Mesendoderm (in vitro differentiated cells): Measurements from ENCODE around the gene KCNF1.

Experiments used
- DNase-seq: peaks from one replicate; pipeline ENCODE4 v3.0.0; 2013
- H2AK5ac ChIP-seq: 2 replicates; pipeline ENCODE4 v1.6.1; 2013; ENCODE audit warnings: low read length, inconsistent platforms
- H2BK120ac ChIP-seq: 2 replicates; pipeline ENCODE4 v1.6.1; 2013; ENCODE audit warnings: low read depth, mild to moderate bottlenecking, low read length, moderate library complexity, mixed read lengths
- H2BK15ac ChIP-seq: replicated peaks from 2 replicates; pipeline ENCODE4 v1.6.1; 2013; ENCODE audit warnings: low read depth, mild to moderate bottlenecking, moderate library complexity
- H2BK5ac ChIP-seq: 2 replicates; pipeline ENCODE4 v1.6.1; 2013; ENCODE audit warnings: low read length, inconsistent platforms
- H3K18ac ChIP-seq: 2 replicates; pipeline ENCODE4 v1.6.1; 2013; ENCODE audit warnings: mild to moderate bottlenecking, low read length, mixed read lengths
- H3K23ac ChIP-seq: one replicate; pipeline ENCODE4 v1.6.1; 2013; ENCODE audit warnings: low read length
- H3K27ac ChIP-seq: 2 replicates; pipeline ENCODE4 v1.5.1; 2013; ENCODE audit warnings: low read depth, mild to moderate bottlenecking, inconsistent platforms, low read length, moderate library complexity
- H3K27me3 ChIP-seq: 2 replicates; pipeline ENCODE4 v1.6.1; 2013; ENCODE audit warnings: low read length, control low read depth, mild to moderate bottlenecking, inconsistent platforms; ENCODE audit not compliant: insufficient read depth, poor library complexity
- H3K36me3 ChIP-seq: 2 replicates; pipeline ENCODE4 v1.6.1; 2013; ENCODE audit warnings: low read length, inconsistent platforms; ENCODE audit not compliant: control insufficient read depth, insufficient read depth
- H3K4ac ChIP-seq: one replicate; pipeline ENCODE4 v1.6.1; 2013; ENCODE audit warnings: low read depth, mild to moderate bottlenecking, low read length, moderate library complexity
- H3K4me1 ChIP-seq: 2 replicates; pipeline ENCODE4 v1.6.1; 2013; ENCODE audit warnings: low read depth, low read length, inconsistent platforms; ENCODE audit not compliant: control insufficient read depth
- H3K4me2 ChIP-seq: 2 replicates; pipeline ENCODE4 v1.6.1; 2013; ENCODE audit warnings: low read length
- H3K4me3 ChIP-seq: 2 replicates; pipeline ENCODE4 v1.5.1; 2013; ENCODE audit warnings: mild to moderate bottlenecking, low read length
- H3K56ac ChIP-seq: one replicate; pipeline ENCODE4 v1.6.1; 2013; ENCODE audit warnings: low read length
- H3K79me1 ChIP-seq: 2 replicates; pipeline ENCODE4 v1.6.1; 2013; ENCODE audit warnings: low read length, inconsistent platforms
- H3K79me2 ChIP-seq: 2 replicates; pipeline ENCODE4 v1.6.1; 2013; ENCODE audit warnings: mild to moderate bottlenecking, low read length; ENCODE audit not compliant: control insufficient read depth, insufficient read depth
- H3K9ac ChIP-seq: 2 replicates; pipeline ENCODE4 v1.6.1; 2013; ENCODE audit warnings: low read length, inconsistent platforms
- H4K5ac ChIP-seq: one replicate; pipeline ENCODE4 v1.6.1; 2013; ENCODE audit warnings: low read length
- H4K8ac ChIP-seq: one replicate; pipeline ENCODE4 v1.6.1; 2013; ENCODE audit warnings: low read depth, mild to moderate bottlenecking, control low read depth, low read length, moderate library complexity
- WGBS: extraction: QIAGEN DNeasy Blood & Tissue Kit; methylation state at CpG from one replicate; pipeline ENCODE4 v1.1.7; 2013; ENCODE audit warnings: low lambda C conversion rate, missing lambda C conversion rate; ENCODE audit not compliant: insufficient coverage; ENCODE audit errors: extremely low coverage; 5-methylcytosine and 5-hydroxymethylcytosine counted together

The KCNF1 gene

GRCh38 chr2:10889651-10890215 lies 22.0 kb upstream of the KCNF1 start:
- WGBS = no CpG with 5 or more reads among the region's 9 CpGs

GRCh38 chr2:10890706-10891270 lies 20.9 kb upstream of the KCNF1 start:
- Histone ChIP-seq H3K56ac (no peak overlapping the region), H4K5ac (no peak overlapping the region), H3K27me3 (no peaks in the 10 kb centered on the region), H3K79me2 (no peaks in the 10 kb centered on the region), H3K4me1 (peaks cover 6% of the 10 kb centered on the region), H3K4ac (no peak overlapping the region), H3K9ac (no peak overlapping the region), H3K27ac (no peak overlapping the region), H2AK5ac (no peak overlapping the region), H2BK15ac (no peak overlapping the region), H2BK5ac (no peak overlapping the region), H3K36me3 (no peaks in the 10 kb centered on the region), H2BK120ac (no peak overlapping the region), H3K23ac (no peak overlapping the region), H3K4me2 (no peak overlapping the region), H4K8ac (no peak overlapping the region), H3K79me1 (no peaks in the 10 kb centered on the region), H3K18ac (no peak overlapping the region), H3K4me3 (no peak overlapping the region)
- no CpG with 5 or more reads among the region's 8 CpGs for WGBS
- no peak for DNase-seq

More at GRCh38 chr2:10889651-10890215, 22.0 kb upstream of the KCNF1 start:
- Histone ChIP-seq H2BK120ac (no peak overlapping the region), H2BK5ac (no peak overlapping the region), H4K5ac (no peak overlapping the region), H3K18ac (no peak overlapping the region), H3K4me3 (no peak overlapping the region), H3K56ac (no peak overlapping the region), H4K8ac (no peak overlapping the region), H2AK5ac (no peak overlapping the region), H3K4me1 (peaks cover 8% of the 10 kb centered on the region), H3K4me2 (no peak overlapping the region), H3K9ac (no peak overlapping the region), H2BK15ac (no peak overlapping the region), H3K79me2 (no peaks in the 10 kb centered on the region), H3K4ac (no peak overlapping the region), H3K23ac (no peak overlapping the region), H3K27me3 (no peaks in the 10 kb centered on the region), H3K27ac (no peak overlapping the region), H3K79me1 (no peaks in the 10 kb centered on the region), H3K36me3 (no peaks in the 10 kb centered on the region)
- no peak for DNase-seq

GRCh38 chr2:10891390-10891789 lies 20.3 kb upstream of the KCNF1 start:
- Histone ChIP-seq H3K9ac (no peak overlapping the region), H3K56ac (no peak overlapping the region), H3K79me2 (no peaks in the 10 kb centered on the region), H3K18ac (no peak overlapping the region), H3K27me3 (no peaks in the 10 kb centered on the region), H2AK5ac (no peak overlapping the region), H2BK120ac (no peak overlapping the region), H3K4ac (no peak overlapping the region), H2BK5ac (no peak overlapping the region), H4K5ac (no peak overlapping the region), H4K8ac (no peak overlapping the region), H3K4me1 (peaks cover 6% of the 10 kb centered on the region), H3K23ac (no peak overlapping the region), H3K27ac (no peak overlapping the region), H3K4me2 (no peak overlapping the region), H3K36me3 (no peaks in the 10 kb centered on the region), H3K79me1 (no peaks in the 10 kb centered on the region), H3K4me3 (no peak overlapping the region), H2BK15ac (no peak overlapping the region)
- no peak for DNase-seq
- WGBS = no CpG with 5 or more reads among the region's 6 CpGs

GRCh38 chr2:10891848-10892247 lies 19.9 kb upstream of the KCNF1 start:
- Histone ChIP-seq H2AK5ac (no peak overlapping the region), H3K27me3 (no peaks in the 10 kb centered on the region), H3K79me2 (no peaks in the 10 kb centered on the region), H3K4ac (no peak overlapping the region), H3K18ac (no peak overlapping the region), H3K79me1 (no peaks in the 10 kb centered on the region), H3K36me3 (no peaks in the 10 kb centered on the region), H2BK120ac (no peak overlapping the region), H3K27ac (no peak overlapping the region), H3K23ac (no peak overlapping the region), H4K8ac (no peak overlapping the region), H3K4me3 (no peak overlapping the region), H2BK15ac (no peak overlapping the region), H3K4me2 (no peak overlapping the region), H2BK5ac (no peak overlapping the region), H3K4me1 (peaks cover 5% of the 10 kb centered on the region), H3K9ac (no peak overlapping the region), H3K56ac (no peak overlapping the region), H4K5ac (no peak overlapping the region)
- WGBS = no CpG with 5 or more reads among the region's 5 CpGs
- DNase-seq = no peak

- Histone ChIP-seq H2BK120ac (no peak overlapping the region), H3K27ac (no peak overlapping the region)
These were observed 19.4 kb upstream of the KCNF1 start for GRCh38 chr2:10892316-10892715.

GRCh38 chr2:10892796-10893350 lies 18.9 kb upstream of the KCNF1 start:
- no peak overlapping the region for H2BK15ac ChIP-seq
- no CpG with 5 or more reads among the region's 5 CpGs for WGBS
- H2BK120ac ChIP-seq = no peak overlapping the region
- no peak overlapping the region for H4K8ac ChIP-seq
- H3K27ac ChIP-seq = no peak overlapping the region
- H3K4me3 ChIP-seq = no peak overlapping the region
- no peak overlapping the region for H3K23ac ChIP-seq
- H2AK5ac ChIP-seq = peak overlapping the region; percentile 30
- H4K5ac ChIP-seq = no peak overlapping the region
- H3K9ac ChIP-seq = no peak overlapping the region
- no peaks in the 10 kb centered on the region for H3K79me2 ChIP-seq
- H3K56ac ChIP-seq = no peak overlapping the region
- no peak overlapping the region for H3K4me2 ChIP-seq
- no peak overlapping the region for H2BK5ac ChIP-seq
- DNase-seq = no peak
- no peak overlapping the region for H3K4ac ChIP-seq
- H3K36me3 ChIP-seq = no peaks in the 10 kb centered on the region
- no peaks in the 10 kb centered on the region for H3K79me1 ChIP-seq
- H3K18ac ChIP-seq = no peak overlapping the region
- peaks cover 2% of the 10 kb centered on the region for H3K4me1 ChIP-seq
- no peaks in the 10 kb centered on the region for H3K27me3 ChIP-seq

More at GRCh38 chr2:10892316-10892715, 19.4 kb upstream of the KCNF1 start:
- no peak overlapping the region for H3K23ac ChIP-seq
- no peak overlapping the region for H2BK15ac ChIP-seq
- no peaks in the 10 kb centered on the region for H3K79me2 ChIP-seq
- H3K4me1 ChIP-seq = peaks cover 2% of the 10 kb centered on the region
- no peak overlapping the region for H3K4ac ChIP-seq
- H4K8ac ChIP-seq = no peak overlapping the region
- DNase-seq = no peak
- H3K56ac ChIP-seq = no peak overlapping the region
- no peak overlapping the region for H2AK5ac ChIP-seq
- H3K79me1 ChIP-seq = no peaks in the 10 kb centered on the region
- H3K36me3 ChIP-seq = no peaks in the 10 kb centered on the region
- H3K4me2 ChIP-seq = no peak overlapping the region
- H3K27me3 ChIP-seq = no peaks in the 10 kb centered on the region
- no peak overlapping the region for H3K4me3 ChIP-seq
- H4K5ac ChIP-seq = no peak overlapping the region
- no peak overlapping the region for H2BK5ac ChIP-seq
- H3K18ac ChIP-seq = no peak overlapping the region
- H3K9ac ChIP-seq = no peak overlapping the region
